A673 (cell line): ENCODE data around the gene C12orf42.
"Not testable (repeated sequence)": the region's sequence is repeated elsewhere in the genome, so short reads cannot be mapped to it uniquely, and the experiment has no call there.

ENCODE experiments used
- CTCF ChIP-seq: fragments of 300-800, 200-600 bp; sonication (generic); conservative IDR thresholded peaks from 2 replicates; pipeline ENCODE4 v1.5.1; 2017; ENCODE audit warnings: low read depth, mild to moderate bottlenecking, antibody characterized with exemption, low read length, moderate library complexity, mixed read lengths
- EZH2 ChIP-seq: fragments of 200-600 bp; sonication (generic); IDR thresholded peaks from 2 replicates; pipeline ENCODE4 v1.6.1; 2017; ENCODE audit warnings: borderline replicate concordance, low read depth, mild to moderate bottlenecking, mixed read lengths, antibody characterized with exemption, low read length; ENCODE audit not compliant: poor library complexity, severe bottlenecking

- TF ChIP-seq CTCF, EZH2: not testable (repeated sequence)
These were observed 61.3 kb downstream of the C12orf42 start for GRCh38 chr12:103434165-103435105.
